Activated effector memory CD4-positive, alpha-beta T cell treated with Interleukin-2 at 50 U/mL for 16 hours (primary cell): Measurements from ENCODE around the gene PYGO2.

Experiments used
- DNase-seq: peaks from one replicate; pipeline ENCODE4 v3.0.0-alpha.2; 2020

Gene PYGO2

GRCh38 chr1:154959426-154959780, 2.2 kb downstream of the PYGO2 start:
- DNase-seq: no peak

- no peak for DNase-seq
Measured at GRCh38 chr1:154958681-154959425, 2.7 kb downstream of the PYGO2 start.

GRCh38 chr1:154958036-154958435, 3.5 kb downstream of the PYGO2 start:
- DNase-seq: no peak

GRCh38 chr1:154957091-154957657, 4.4 kb downstream of the PYGO2 start:
- no peak for DNase-seq

GRCh38 chr1:154956544-154956941, 5.0 kb downstream of the PYGO2 start:
- DNase-seq: no peak

GRCh38 chr1:154955718-154956543, 5.7 kb downstream of the PYGO2 start, which contains the start of gene PBXIP1:
Gene PBXIP1 (minus strand): TSS chr1:154956099. CDS start chr1:154953721, 2,378 bp downstream.
- peak; percentile 77 for DNase-seq

GRCh38 chr1:154955039-154955717, 6.4 kb downstream of the PYGO2 start:
- peak; percentile 86 for DNase-seq

GRCh38 chr1:154954541-154954940, 7.0 kb downstream of the PYGO2 start:
- DNase-seq: no peak

- no peak for DNase-seq
Measured at GRCh38 chr1:154953611-154954038, 8.0 kb downstream of the PYGO2 start.

GRCh38 chr1:154952664-154953063, 8.9 kb downstream of the PYGO2 start:
- DNase-seq: no peak

- DNase-seq: peak; percentile 54
Measured at GRCh38 chr1:154951901-154952657, 9.5 kb downstream of the PYGO2 start.

GRCh38 chr1:154948079-154948478, 13.5 kb downstream of the PYGO2 start:
- no peak for DNase-seq

GRCh38 chr1:154945962-154946850, 15.4 kb downstream of the PYGO2 start:
- no peak for DNase-seq

- no peak for DNase-seq
Measured at GRCh38 chr1:154945160-154945961, 16.2 kb downstream of the PYGO2 start.

- no peak for DNase-seq
Measured at GRCh38 chr1:154944401-154945159, 17.0 kb downstream of the PYGO2 start.

GRCh38 chr1:154943649-154944400, 17.8 kb downstream of the PYGO2 start:
- DNase-seq: no peak

GRCh38 chr1:154941333-154942013, 20.1 kb downstream of the PYGO2 start:
- DNase-seq: no peak

- DNase-seq: no peak
Measured at GRCh38 chr1:154940651-154941194, 20.9 kb downstream of the PYGO2 start.
